Measurements from ENCODE around the gene IRX6.

IRX6 gene

GRCh38 chr16:55367866-55368603 lies 44.0 kb downstream of the IRX6 start:
- no peak for DNase-seq (ENCODE audit: low read depth in 2 of 2)

- DNase-seq (ENCODE audit: low read depth in 2 of 2) = no peak
Observed at GRCh38 chr16:55369151-55369550, 45.1 kb downstream of the IRX6 start.

GRCh38 chr16:55370762-55371482 lies 46.9 kb downstream of the IRX6 start:
- no peak for DNase-seq (ENCODE audit: low read depth in 2 of 2)

- DNase-seq (ENCODE audit: low read depth in 2 of 2) = no peak
Observed at GRCh38 chr16:55372792-55373488, 48.9 kb downstream of the IRX6 start.

- no peak for DNase-seq (ENCODE audit: low read depth in 2 of 2)
Observed at GRCh38 chr16:55373489-55373832, 49.5 kb downstream of the IRX6 start.

- no peak for DNase-seq (ENCODE audit: low read depth in 2 of 2)
Observed at GRCh38 chr16:55376045-55376444, 52.0 kb downstream of the IRX6 start.

- DNase-seq (ENCODE audit: low read depth in 2 of 2) = no peak
Observed at GRCh38 chr16:55376567-55377167, 52.7 kb downstream of the IRX6 start.

GRCh38 chr16:55377840-55378239 lies 53.8 kb downstream of the IRX6 start:
- no peak for DNase-seq (ENCODE audit: low read depth in 2 of 2)

GRCh38 chr16:55378616-55379015 lies 54.6 kb downstream of the IRX6 start:
- no peak for DNase-seq (ENCODE audit: low read depth in 2 of 2)

- DNase-seq (ENCODE audit: low read depth in 2 of 2) = no peak
Observed at GRCh38 chr16:55379371-55379770, 55.4 kb downstream of the IRX6 start.

- no peak for DNase-seq (ENCODE audit: low read depth in 2 of 2)
Observed at GRCh38 chr16:55379876-55380390, 55.9 kb downstream of the IRX6 start.

Data from stimulated activated CD8-positive, alpha-beta memory T cell treated with anti-CD3 and anti-CD28 coated beads, Interleukin-7, amount 100 ng/mL, for 4 hours (primary cell).